ENCODE measurements around the gene MIPEP.

Gene MIPEP

GRCh38 chr13:23849670-23850069, 39.5 kb downstream of the MIPEP start:
- TF ChIP-seq, protein P1, sequence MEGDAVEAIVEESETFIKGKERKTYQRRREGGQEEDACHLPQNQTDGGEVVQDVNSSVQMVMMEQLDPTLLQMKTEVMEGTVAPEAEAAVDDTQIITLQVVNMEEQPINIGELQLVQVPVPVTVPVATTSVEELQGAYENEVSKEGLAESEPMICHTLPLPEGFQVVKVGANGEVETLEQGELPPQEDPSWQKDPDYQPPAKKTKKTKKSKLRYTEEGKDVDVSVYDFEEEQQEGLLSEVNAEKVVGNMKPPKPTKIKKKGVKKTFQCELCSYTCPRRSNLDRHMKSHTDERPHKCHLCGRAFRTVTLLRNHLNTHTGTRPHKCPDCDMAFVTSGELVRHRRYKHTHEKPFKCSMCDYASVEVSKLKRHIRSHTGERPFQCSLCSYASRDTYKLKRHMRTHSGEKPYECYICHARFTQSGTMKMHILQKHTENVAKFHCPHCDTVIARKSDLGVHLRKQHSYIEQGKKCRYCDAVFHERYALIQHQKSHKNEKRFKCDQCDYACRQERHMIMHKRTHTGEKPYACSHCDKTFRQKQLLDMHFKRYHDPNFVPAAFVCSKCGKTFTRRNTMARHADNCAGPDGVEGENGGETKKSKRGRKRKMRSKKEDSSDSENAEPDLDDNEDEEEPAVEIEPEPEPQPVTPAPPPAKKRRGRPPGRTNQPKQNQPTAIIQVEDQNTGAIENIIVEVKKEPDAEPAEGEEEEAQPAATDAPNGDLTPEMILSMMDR (IDR thresholded peaks at IDR 0.05; ENCODE audit: control insufficient read depth, extremely low read depth, insufficient read depth): no peak
- no peak for DNase-seq (ENCODE audit: low read depth)

GRCh38 chr13:23848646-23849141, 40.5 kb downstream of the MIPEP start:
- DNase-seq (ENCODE audit: low read depth): no peak
- no peak overlapping the region for H3K4me3 ChIP-seq (ENCODE audit: low read depth, low read length)
- TF ChIP-seq, protein P1 (IDR thresholded peaks at IDR 0.05; ENCODE audit: control insufficient read depth, extremely low read depth, insufficient read depth): no peak

More at GRCh38 chr13:23849670-23850069, 39.5 kb downstream of the MIPEP start:
- H3K4me3 ChIP-seq (ENCODE audit: low read depth, low read length): no peak overlapping the region

- no peak for DNase-seq (ENCODE audit: low read depth)
- TF ChIP-seq, protein P1 (IDR thresholded peaks at IDR 0.05; ENCODE audit: control insufficient read depth, extremely low read depth, insufficient read depth): no peak
- no peak overlapping the region for H3K4me3 ChIP-seq (ENCODE audit: low read depth, low read length)
Measured at GRCh38 chr13:23848019-23848418, 41.2 kb downstream of the MIPEP start.

GRCh38 chr13:23847497-23847896, 41.7 kb downstream of the MIPEP start:
- H3K4me3 ChIP-seq (ENCODE audit: low read depth, low read length): no peak overlapping the region
- TF ChIP-seq, protein P1 (IDR thresholded peaks at IDR 0.05; ENCODE audit: control insufficient read depth, extremely low read depth, insufficient read depth): no peak
- DNase-seq (ENCODE audit: low read depth): no peak

DNA sequence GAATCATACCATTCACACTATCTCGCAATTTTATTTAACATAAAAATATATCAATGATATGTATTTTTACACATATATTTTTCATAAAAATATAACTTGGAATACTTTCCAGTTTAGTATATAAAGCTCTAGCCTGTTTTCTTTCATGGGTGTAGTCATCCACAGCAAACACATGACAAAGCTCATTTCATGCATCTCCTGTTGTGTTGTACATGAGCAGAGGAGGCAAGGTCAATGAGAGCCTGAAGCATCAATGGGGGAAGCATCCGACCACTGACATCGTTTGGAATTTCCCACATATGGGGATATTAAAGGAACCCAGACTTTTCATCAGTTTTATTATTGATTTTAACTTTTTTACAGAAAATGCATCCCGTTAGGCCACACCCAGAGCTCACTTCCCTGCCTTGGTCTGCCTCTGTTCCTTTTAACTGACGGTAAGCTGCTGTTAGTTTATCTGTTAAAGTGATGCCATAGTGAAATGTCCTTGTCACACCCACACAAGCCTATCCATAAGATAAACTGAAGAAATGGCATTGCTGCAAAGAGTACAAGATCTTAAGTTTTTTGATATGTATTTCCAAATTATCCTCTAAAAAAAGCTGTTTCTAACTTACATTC, 44.0 kb downstream of the MIPEP start:
- no peak for DNase-seq (ENCODE audit: low read depth)
- H3K4me3 ChIP-seq (ENCODE audit: low read depth, low read length): no peak overlapping the region
- TF ChIP-seq, protein P1 (IDR thresholded peaks at IDR 0.05; ENCODE audit: control insufficient read depth, extremely low read depth, insufficient read depth): no peak

DNA sequence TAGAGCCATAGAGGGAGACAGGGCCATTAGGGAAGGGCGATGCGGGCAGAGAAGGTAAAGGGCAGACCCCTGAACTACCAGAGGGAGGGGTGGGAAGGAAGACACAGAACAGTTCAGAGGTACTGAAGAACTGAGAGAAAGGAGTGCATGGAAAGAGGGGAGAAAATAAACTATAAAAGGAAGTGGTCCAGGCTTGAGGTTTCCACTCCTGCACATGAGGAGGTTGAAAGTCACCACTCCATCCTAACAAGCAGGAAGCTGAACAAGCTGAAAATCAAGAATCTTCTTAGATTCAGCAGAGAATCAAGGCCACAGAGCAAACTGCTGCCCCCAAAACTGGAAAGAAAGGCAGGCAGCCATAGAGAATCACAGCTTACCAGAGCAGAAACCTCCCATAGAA, 45.1 kb downstream of the MIPEP start:
- no peak for DNase-seq (ENCODE audit: low read depth)
- TF ChIP-seq, protein P1 (IDR thresholded peaks at IDR 0.05; ENCODE audit: control insufficient read depth, extremely low read depth, insufficient read depth): no peak
- no peak overlapping the region for H3K4me3 ChIP-seq (ENCODE audit: low read depth, low read length)

- TF ChIP-seq, protein P1 (IDR thresholded peaks at IDR 0.05; ENCODE audit: control insufficient read depth, extremely low read depth, insufficient read depth): no peak
- H3K4me3 ChIP-seq (ENCODE audit: low read depth, low read length): no peak overlapping the region
- DNase-seq (ENCODE audit: low read depth): no peak
Measured at GRCh38 chr13:23843436-23843835, 45.8 kb downstream of the MIPEP start.

Data from LNCaP clone FGC (cell line).